HEK293 (cell line): ENCODE data around the gene LRRC15.
A peak's percentile ranks its signal among the peaks of the same experiment; 100 is the strongest.

Source experiments
- CTCF ChIA-PET: fragments of 350-600 bp; formaldehyde crosslinking; extraction: SDS; loops from one replicate; lab custom pipeline; 2021; ENCODE audit warnings: antibody characterized with exemption; lab: Yijun Ruan, JAX
- POLR2A ChIA-PET: fragments of 300-600 bp; formaldehyde crosslinking; extraction: SDS; loops from one replicate; lab custom pipeline; 2020; ENCODE audit warnings: antibody characterized with exemption, inconsistent platforms; lab: Yijun Ruan, JAX
- H3K27ac ChIP-seq: fragments of 200-500 bp; sonication (Bioruptor generic); 2 replicates; pipeline ENCODE4 v1.5.1; 2014; ENCODE audit warnings: low read depth, low read length, control low read depth, inconsistent platforms; ENCODE audit errors: extremely low read depth
- H3K36me3 ChIP-seq, 2 experiments: fragments of 200-500 bp in 1 of 2; sonication (Bioruptor generic) in 1 of 2; 1 replicate in 1 of 2; 2 replicates in 1 of 2; pipeline ENCODE4 v1.5.1; 2014 to 2017; ENCODE audit warnings: inconsistent platforms in 2 of 2, low read length in 2 of 2; ENCODE audit not compliant: control insufficient read depth in 2 of 2, insufficient read depth in 1 of 2
- H3K4me1 ChIP-seq: fragments of 200-500 bp; sonication (Bioruptor generic); 2 replicates; pipeline ENCODE4 v1.5.1; 2014; ENCODE audit warnings: mild to moderate bottlenecking, low read length, inconsistent platforms; ENCODE audit not compliant: control insufficient read depth, insufficient read depth
- H3K4me3 ChIP-seq: 2 replicates; pipeline ENCODE4 v1.5.1; 2011; ENCODE audit warnings: low read depth, mild to moderate bottlenecking, control low read depth, low read length, moderate library complexity
- H3K9me3 ChIP-seq: fragments of 200-500 bp; sonication (Bioruptor generic); 2 replicates; pipeline ENCODE4 v1.5.1; 2014; ENCODE audit warnings: low read depth, low read length, inconsistent platforms; ENCODE audit not compliant: control insufficient read depth, insufficient read depth
- KLF16 ChIP-seq: fragments of 450-650 bp; formaldehyde crosslinking; IDR thresholded peaks from 2 replicates; pipeline ENCODE4 v1.5.1; 2017; ENCODE audit warnings: missing biosample characterization, missing genetic modification characterization
- KLF8 ChIP-seq: fragments of 450-650 bp; formaldehyde crosslinking; IDR thresholded peaks from 2 replicates; pipeline ENCODE4 v1.5.1; 2016; ENCODE audit warnings: missing biosample characterization, missing genetic modification characterization
- RBAK ChIP-seq: fragments of 450-650 bp; formaldehyde crosslinking; IDR thresholded peaks from 2 replicates; pipeline ENCODE4 v1.5.1; 2016; ENCODE audit warnings: missing biosample characterization, missing genetic modification characterization
- SETDB1 ChIP-seq: IDR thresholded peaks from one replicate; pipeline ENCODE4 v1.6.1; 2017; ENCODE audit warnings: mild to moderate bottlenecking, low read length, moderate library complexity, mixed read lengths; ENCODE audit not compliant: insufficient read length
- ZBTB44 ChIP-seq: fragments of 450-650 bp; IDR thresholded peaks from 2 replicates; pipeline ENCODE4 v1.5.1; 2018; ENCODE audit warnings: missing biosample characterization, mild to moderate bottlenecking, missing genetic modification characterization
- ZNF138 ChIP-seq: fragments of 450-650 bp; formaldehyde crosslinking; IDR thresholded peaks from 2 replicates; pipeline ENCODE4 v1.5.1; 2016; ENCODE audit warnings: missing biosample characterization, missing genetic modification characterization, borderline replicate concordance
- ZNF211 ChIP-seq: fragments of 450-650 bp; formaldehyde crosslinking; IDR thresholded peaks from 2 replicates; pipeline ENCODE4 v1.5.1; 2016; ENCODE audit warnings: low read depth, missing biosample characterization, missing genetic modification characterization
- ZNF223 ChIP-seq: fragments of 450-650 bp; formaldehyde crosslinking; IDR thresholded peaks from 2 replicates; pipeline ENCODE4 v1.5.1; 2016; ENCODE audit warnings: missing biosample characterization, missing genetic modification characterization
- ZNF548 ChIP-seq: fragments of 450-650 bp; formaldehyde crosslinking; IDR thresholded peaks from 2 replicates; pipeline ENCODE4 v1.5.1; 2016; ENCODE audit warnings: missing biosample characterization, missing genetic modification characterization
- ZNF585B ChIP-seq: fragments of 450-650 bp; formaldehyde crosslinking; IDR thresholded peaks from 2 replicates; pipeline ENCODE4 v1.5.1; 2016; ENCODE audit warnings: missing biosample characterization, missing genetic modification characterization
- ZNF623 ChIP-seq: fragments of 450-650 bp; formaldehyde crosslinking; IDR thresholded peaks from 2 replicates; pipeline ENCODE4 v1.5.1; 2016; ENCODE audit warnings: missing biosample characterization, missing genetic modification characterization
- ZNF701 ChIP-seq: fragments of 450-650 bp; formaldehyde crosslinking; IDR thresholded peaks from 2 replicates; pipeline ENCODE4 v1.5.1; 2016; ENCODE audit warnings: missing biosample characterization, missing genetic modification characterization
- ZNF768 ChIP-seq: fragments of 450-650 bp; formaldehyde crosslinking; IDR thresholded peaks from 2 replicates; pipeline ENCODE4 v1.5.1; 2018; ENCODE audit warnings: missing biosample characterization, mild to moderate bottlenecking, missing genetic modification characterization
- ZNF791 ChIP-seq: fragments of 450-650 bp; formaldehyde crosslinking; IDR thresholded peaks from 2 replicates; pipeline ENCODE4 v1.5.1; 2016; ENCODE audit warnings: missing biosample characterization, missing genetic modification characterization
- ZSCAN4 ChIP-seq: fragments of 450-650 bp; formaldehyde crosslinking; IDR thresholded peaks from 2 replicates; pipeline ENCODE4 v1.5.1; 2017; ENCODE audit warnings: missing biosample characterization, missing genetic modification characterization
- ZSCAN5A ChIP-seq: fragments of 450-650 bp; formaldehyde crosslinking; IDR thresholded peaks from 2 replicates; pipeline ENCODE4 v1.5.1; 2016; ENCODE audit warnings: missing biosample characterization, missing genetic modification characterization

The LRRC15 gene

GRCh38 chr3:194320100-194320499 lies 49.4 kb downstream of the LRRC15 start:
- CTCF ChIA-PET: no interaction called here
- Histone ChIP-seq H3K4me3 (no peak overlapping the region), H3K36me3 (no peaks in the 10 kb centered on the region), H3K4me1 (no peaks in the 10 kb centered on the region; the same call in 1 of the 2 replicates)
- POLR2A ChIA-PET: interaction anchor here (0.9 kb wide), 1 partner anchor 183 kb away, joined by 3 read pairs; no protein-coding TSS in a partner anchor
- no peak for TF ChIP-seq ZNF548 (tag by site-specific recombination)
- TF ChIP-seq ZNF138 (tag by site-specific recombination): no peak
- no peak for TF ChIP-seq ZSCAN5A
- TF ChIP-seq ZSCAN4: no peak
- TF ChIP-seq KLF8 (tag by site-specific recombination): no peak
- TF ChIP-seq ZNF768: no peak
- no peak for TF ChIP-seq RBAK (tag by site-specific recombination)
- no peak for TF ChIP-seq ZBTB44 (tag by site-specific recombination)
- TF ChIP-seq, all 188 proteins: peak for 0
- Histone ChIP-seq H3K27ac (no peak overlapping the region), H3K9me3 (no peaks in the 10 kb centered on the region)

- POLR2A ChIA-PET: no interaction called here
- CTCF ChIA-PET: interaction anchor here (3.4 kb wide), 1 partner anchor 539 kb away, joined by 40 read pairs; no protein-coding TSS in a partner anchor
- H3K27ac ChIP-seq: no peak overlapping the region
- TF ChIP-seq ZNF701: no peak
- no peak for TF ChIP-seq ZNF548 (tag by site-specific recombination)
- TF ChIP-seq SETDB1: peak; percentile 80
- no peak for TF ChIP-seq ZNF211
- no peak for TF ChIP-seq ZNF223 (tag by site-specific recombination)
- TF ChIP-seq ZNF791 (tag by site-specific recombination): no peak
- TF ChIP-seq ZNF585B (tag by site-specific recombination): peak; percentile 65
- H3K9me3 ChIP-seq: no peaks in the 10 kb centered on the region
- H3K36me3 ChIP-seq: no peaks in the 10 kb centered on the region
- H3K4me1 ChIP-seq: no peaks in the 10 kb centered on the region; the same call in 1 of the 2 replicates
- no peak overlapping the region for H3K4me3 ChIP-seq
Observed at GRCh38 chr3:194318511-194319161, 50.9 kb downstream of the LRRC15 start.

- ChIA-PET POLR2A (interaction anchor here (6.0 kb wide), 1 partner anchor 179 kb away, joined by 145 read pairs; the partner anchor contains the start of gene HES1), CTCF (interaction anchor here (1.3 to 3.8 kb wide), 8 partner anchors 11 to 653 kb away, joined by 6 to 40 read pairs (median 10); partner anchors contain the start of gene HES1)
- H3K4me1 ChIP-seq: no peaks in the 10 kb centered on the region; the same call in 1 of the 2 replicates
- no peak overlapping the region for H3K4me3 ChIP-seq
- H3K27ac ChIP-seq: no peak overlapping the region
- H3K36me3 ChIP-seq: no peaks in the 10 kb centered on the region
- TF ChIP-seq KLF16 (tag by site-specific recombination): no peak
- no peak for TF ChIP-seq ZNF623 (tag by site-specific recombination)
- TF ChIP-seq ZNF211: no peak
- H3K9me3 ChIP-seq: no peaks in the 10 kb centered on the region
Observed at GRCh38 chr3:194316918-194317317, 52.6 kb downstream of the LRRC15 start.
